Uterus (tissue), 4 donors: ENCODE measurements around the gene RIMKLB. TPM values are rescaled to one million over a fixed set of nuclear protein-coding genes. Genes with fewer than 3 reads are reported as not detected.
A peak's percentile ranks its signal among the peaks of the same experiment; 100 is the strongest.

Experiments
- DNase-seq, 2 donors: peaks; one replicate each; pipeline ENCODE4 v3.0.0-alpha.2; 2019 to 2020
- H3K27ac ChIP-seq, 2 donors: fragments of 200-600 bp; sonication (generic); 1 replicate in 1 of 2; 2 replicates in 1 of 2; pipeline ENCODE4 v1.5.1; 2016 to 2018
- H3K27me3 ChIP-seq, 2 donors: fragments of 200-600 bp; sonication (generic); one replicate each; pipeline ENCODE4 v1.5.1; 2018 to 2019; ENCODE audit warnings: control low read depth in 1 of 2
- H3K36me3 ChIP-seq, 2 donors: fragments of 200-600 bp; sonication (generic); one replicate each; pipeline ENCODE4 v1.5.1; 2019; ENCODE audit warnings: control low read depth in 1 of 2
- H3K4me1 ChIP-seq, 2 donors: fragments of 200-600 bp; sonication (generic); one replicate each; pipeline ENCODE4 v1.5.1; 2018 to 2019; ENCODE audit warnings: control low read depth in 1 of 2
- H3K4me3 ChIP-seq, 2 donors: fragments of 200-600 bp; sonication (generic); 1 replicate in 1 of 2; 2 replicates in 1 of 2; pipeline ENCODE4 v1.5.1; 2018 to 2019; ENCODE audit warnings: mild to moderate bottlenecking in 1 of 2
- H3K9me3 ChIP-seq, 2 donors: fragments of 200-600 bp; sonication (generic); one replicate each; pipeline ENCODE4 v1.5.1; 2019; ENCODE audit warnings: control low read depth in 1 of 2
- POLR2A ChIP-seq, 2 donors: fragments of 450-650 bp; IDR thresholded peaks; one replicate each; pipeline ENCODE4 v1.6.1; 2016; ENCODE audit warnings: antibody characterized with exemption in 2 of 2, mild to moderate bottlenecking in 1 of 2, moderate library complexity in 1 of 2
- intact Hi-C: fragments of 100-400 bp; cut with DNase I; formaldehyde crosslinking; loops from one replicate; pipeline ENCODE4 v1.15.1; 2023; ENCODE audit warnings: low total_unique reads
- total RNA-seq, 4 donors: library from RNA; depleted of rRNA in 3 of 4; stranded (reverse); fragments of >200 nt in 3 of 4; gene quantifications; one replicate each; pipeline versions ENCODE4 v1.1.0 to v1.2.4, GENCODE V29; 2014 to 2023
- TF ChIP-seq, protein P1 (sequence below), 4 experiments: fragments of 200-600 bp in 2 of 4; fragments of 450-650 bp in 2 of 4; sonication (generic) in 2 of 4; IDR thresholded peaks; one replicate each; pipeline ENCODE4 v1.5.1; 2016 to 2019; ENCODE audit warnings: antibody characterized with exemption in 4 of 4, mild to moderate bottlenecking in 2 of 4, moderate library complexity in 1 of 4
- donor health status: DM: yes; HTN: yes; CAD: no.

RIMKLB gene
- total RNA-seq, 4 donors from 2014 or later: 25.6 to 155 (median 93.4) TPM

GRCh38 chr12:8697120-8697475 is 693 bp upstream of the RIMKLB start:
- H3K36me3 ChIP-seq: no peaks in the 10 kb centered on the region
- peak in 1 of 2 donors; percentile 39 for DNase-seq
- H3K4me1 ChIP-seq: no peaks in the 10 kb centered on the region
- no peak for TF ChIP-seq POLR2A (IDR thresholded peaks at IDR 0.05)
- TF ChIP-seq, protein P1, sequence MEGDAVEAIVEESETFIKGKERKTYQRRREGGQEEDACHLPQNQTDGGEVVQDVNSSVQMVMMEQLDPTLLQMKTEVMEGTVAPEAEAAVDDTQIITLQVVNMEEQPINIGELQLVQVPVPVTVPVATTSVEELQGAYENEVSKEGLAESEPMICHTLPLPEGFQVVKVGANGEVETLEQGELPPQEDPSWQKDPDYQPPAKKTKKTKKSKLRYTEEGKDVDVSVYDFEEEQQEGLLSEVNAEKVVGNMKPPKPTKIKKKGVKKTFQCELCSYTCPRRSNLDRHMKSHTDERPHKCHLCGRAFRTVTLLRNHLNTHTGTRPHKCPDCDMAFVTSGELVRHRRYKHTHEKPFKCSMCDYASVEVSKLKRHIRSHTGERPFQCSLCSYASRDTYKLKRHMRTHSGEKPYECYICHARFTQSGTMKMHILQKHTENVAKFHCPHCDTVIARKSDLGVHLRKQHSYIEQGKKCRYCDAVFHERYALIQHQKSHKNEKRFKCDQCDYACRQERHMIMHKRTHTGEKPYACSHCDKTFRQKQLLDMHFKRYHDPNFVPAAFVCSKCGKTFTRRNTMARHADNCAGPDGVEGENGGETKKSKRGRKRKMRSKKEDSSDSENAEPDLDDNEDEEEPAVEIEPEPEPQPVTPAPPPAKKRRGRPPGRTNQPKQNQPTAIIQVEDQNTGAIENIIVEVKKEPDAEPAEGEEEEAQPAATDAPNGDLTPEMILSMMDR (IDR thresholded peaks at IDR 0.05): peak in 1 of 4 experiments; percentile 18
- H3K27me3 ChIP-seq: no peaks in the 10 kb centered on the region
- H3K27ac ChIP-seq: peak overlapping the region; percentile 99 to 100
- intact Hi-C loops: no loop called here
- H3K9me3 ChIP-seq: no peaks in the 10 kb centered on the region
- peak overlapping the region; percentile 66 to 99 for H3K4me3 ChIP-seq

DNA sequence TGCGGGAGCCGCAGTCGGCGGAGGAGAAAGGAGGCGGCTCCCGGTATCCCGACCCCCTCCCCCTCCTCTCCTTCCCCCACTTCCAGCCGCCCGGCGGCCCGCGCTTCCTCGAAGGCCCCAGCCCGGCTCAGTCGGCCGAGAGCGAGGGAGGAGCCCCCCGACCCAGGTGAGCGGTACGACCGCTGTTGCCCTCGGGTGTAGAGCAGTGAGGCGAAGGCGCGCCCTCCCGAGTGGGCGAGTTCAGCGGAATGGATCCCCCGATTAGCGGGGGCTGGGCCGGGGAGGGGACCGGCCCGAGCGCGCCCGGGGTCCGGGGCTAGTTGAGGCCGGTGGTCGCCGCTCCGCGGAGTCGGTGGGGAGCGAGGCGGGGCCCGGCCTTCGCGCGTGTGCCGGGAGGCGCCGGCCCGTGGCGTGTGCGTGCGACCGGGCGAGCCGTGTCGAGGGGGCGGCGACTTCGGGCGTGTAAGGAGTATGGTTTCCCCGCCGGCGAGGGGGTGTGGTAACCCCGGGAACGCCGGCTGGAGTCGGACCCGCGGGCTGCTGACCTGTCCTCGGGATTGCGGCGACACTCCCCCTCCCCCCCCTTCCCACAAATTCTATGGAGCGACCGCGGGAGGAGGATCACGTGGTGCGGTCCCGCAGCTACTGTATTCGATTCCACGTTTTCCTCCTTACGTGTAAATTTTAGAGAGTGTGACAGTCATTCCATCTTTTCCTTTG is 501 bp downstream of the RIMKLB start:
- no peaks in the 10 kb centered on the region for H3K9me3 ChIP-seq
- intact Hi-C loops: no loop called here
- peaks cover 0 to 5% of the 10 kb centered on the region in 2 donors for H3K4me1 ChIP-seq
- no peaks in the 10 kb centered on the region for H3K36me3 ChIP-seq
- H3K4me3 ChIP-seq: peak overlapping the region; percentile 99 to 100
- H3K27ac ChIP-seq: peak overlapping the region; percentile 99 to 100
- TF ChIP-seq POLR2A (IDR thresholded peaks at IDR 0.05): no peak
- TF ChIP-seq, protein P1 (IDR thresholded peaks at IDR 0.05): no peak
- peak; percentile 64 for DNase-seq
- H3K27me3 ChIP-seq: no peaks in the 10 kb centered on the region

DNA sequence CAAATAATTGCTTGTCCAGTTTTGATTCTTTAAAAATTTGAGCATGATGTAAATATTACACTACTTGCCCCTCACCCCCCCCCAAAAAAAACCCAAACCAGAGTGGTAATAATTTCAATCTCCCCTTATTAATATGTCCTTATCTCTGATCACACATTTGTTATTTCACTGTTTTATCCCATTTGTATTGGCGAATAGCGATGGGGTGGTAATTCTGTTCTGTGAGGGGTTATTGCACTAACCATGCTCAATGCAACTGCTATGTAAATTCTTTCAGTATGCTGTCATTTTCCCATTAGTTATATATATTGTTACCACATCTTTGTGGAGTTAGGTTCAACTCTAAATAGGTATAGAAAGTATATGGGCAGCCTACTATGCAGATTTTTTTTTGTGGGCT is 1.1 kb downstream of the RIMKLB start:
- peaks cover 0 to 5% of the 10 kb centered on the region in 2 donors for H3K4me1 ChIP-seq
- DNase-seq: no peak
- H3K9me3 ChIP-seq: no peaks in the 10 kb centered on the region
- peak overlapping the region; percentile 99 to 100 for H3K4me3 ChIP-seq
- no peaks in the 10 kb centered on the region for H3K36me3 ChIP-seq
- TF ChIP-seq, protein P1 (IDR thresholded peaks at IDR 0.05): no peak
- no peak for TF ChIP-seq POLR2A (IDR thresholded peaks at IDR 0.05)
- intact Hi-C loops: no loop called here
- H3K27ac ChIP-seq: peak overlapping the region; percentile 99 to 100
- no peaks in the 10 kb centered on the region for H3K27me3 ChIP-seq

GRCh38 chr12:8699714-8700113 is 1.9 kb downstream of the RIMKLB start:
- DNase-seq: no peak
- no peaks in the 10 kb centered on the region for H3K9me3 ChIP-seq
- no peak overlapping the region for H3K4me3 ChIP-seq
- H3K36me3 ChIP-seq: no peaks in the 10 kb centered on the region
- H3K27me3 ChIP-seq: no peaks in the 10 kb centered on the region
- TF ChIP-seq POLR2A (IDR thresholded peaks at IDR 0.05): no peak
- TF ChIP-seq, protein P1 (IDR thresholded peaks at IDR 0.05): no peak
- peak overlapping the region; percentile 99 to 100 for H3K27ac ChIP-seq
- intact Hi-C loops: no loop called here
- peaks cover 0 to 5% of the 10 kb centered on the region in 2 donors for H3K4me1 ChIP-seq

- Histone ChIP-seq H3K27ac (peak overlapping the region; percentile 99 to 100), H3K36me3 (no peaks in the 10 kb centered on the region), H3K27me3 (no peaks in the 10 kb centered on the region), H3K9me3 (no peaks in the 10 kb centered on the region), H3K4me1 (peaks cover 0 to 5% of the 10 kb centered on the region in 2 donors), H3K4me3 (no peak overlapping the region)
- TF ChIP-seq, protein P1 (IDR thresholded peaks at IDR 0.05): no peak
- no peak for TF ChIP-seq POLR2A (IDR thresholded peaks at IDR 0.05)
- no peak for DNase-seq
- intact Hi-C loops: no loop called here
These were observed 3.4 kb downstream of the RIMKLB start for GRCh38 chr12:8701046-8701660.
